ENCODE measurements around the gene TTC3. TPM values are rescaled to one million over a fixed set of nuclear protein-coding genes. Genes with fewer than 3 reads are reported as not detected.
A peak's percentile ranks its signal among the peaks of the same experiment; 100 is the strongest.
"Not testable (repeated sequence)": the region's sequence is repeated elsewhere in the genome, so short reads cannot be mapped to it uniquely, and the experiment has no call there.

Gene TTC3
- total RNA-seq, 2 experiments from 2014 or later, result 63.1 to 65.6 TPM

DNA sequence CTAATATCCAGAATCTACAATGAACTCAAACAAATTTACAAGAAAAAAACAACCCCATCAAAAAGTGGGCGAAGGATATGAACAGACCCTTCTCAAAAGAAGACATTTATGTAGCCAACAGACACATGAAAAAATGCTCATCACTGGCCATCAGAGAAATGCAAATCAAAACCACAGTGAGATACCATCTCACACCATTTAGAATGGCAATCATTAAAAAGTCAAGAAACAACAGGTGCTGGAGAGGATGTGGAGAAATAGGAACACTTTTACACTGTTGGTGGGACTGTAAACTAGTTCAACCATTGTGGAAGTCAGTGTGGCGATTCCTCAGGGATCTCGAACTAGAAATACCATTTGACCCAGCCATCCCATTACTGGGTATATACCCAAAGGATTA lies 41.2 kb downstream of the TTC3 start:
- H3K27ac Mint-ChIP-seq; H3K27me3 Mint-ChIP-seq; intact Hi-C loops (cut with micrococcal nuclease); H3K4me3 Mint-ChIP-seq; CTCF ChIA-PET; DNase-seq; POLR2A ChIA-PET; H3K36me3 Mint-ChIP-seq; H3K9me3 Mint-ChIP-seq: not testable (repeated sequence)
- peaks cover 13% of the 10 kb centered on the region for H3K4me1 Mint-ChIP-seq (ENCODE audit: low read depth)

DNA sequence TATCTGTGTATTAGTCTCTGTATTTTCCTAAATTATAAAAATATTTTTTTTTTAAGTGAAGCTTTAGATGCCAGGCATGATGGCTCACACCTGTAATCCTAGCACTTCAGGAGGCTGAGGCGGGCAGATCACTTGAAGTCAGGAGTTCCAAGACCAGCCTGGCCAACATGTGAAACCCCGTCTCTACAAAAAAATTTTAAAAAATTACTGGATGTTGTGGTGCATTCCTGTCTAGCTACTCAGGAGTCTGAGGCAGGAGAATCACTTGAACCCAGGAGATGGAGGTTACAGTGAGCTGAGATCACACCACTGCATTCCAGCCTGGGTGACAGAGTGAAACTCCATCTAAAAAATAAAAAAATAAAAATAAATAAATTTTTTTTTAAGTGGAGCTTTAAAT lies 43.4 kb downstream of the TTC3 start:
- H3K36me3 Mint-ChIP-seq; H3K27me3 Mint-ChIP-seq; POLR2A ChIA-PET; H3K9me3 Mint-ChIP-seq; H3K4me3 Mint-ChIP-seq; CTCF ChIA-PET; intact Hi-C loops (cut with micrococcal nuclease); H3K27ac Mint-ChIP-seq; DNase-seq: not testable (repeated sequence)
- peaks cover 21% of the 10 kb centered on the region for H3K4me1 Mint-ChIP-seq (ENCODE audit: low read depth)

- intact Hi-C loops (cut with micrococcal nuclease), result no loop called here
- Mint-ChIP-seq H3K36me3 (peaks cover 2% of the 10 kb centered on the region), H3K9me3 (peaks cover 2% of the 10 kb centered on the region)
Observed at GRCh38 chr21:37117204-37117603, 44.1 kb downstream of the TTC3 start.

DNA sequence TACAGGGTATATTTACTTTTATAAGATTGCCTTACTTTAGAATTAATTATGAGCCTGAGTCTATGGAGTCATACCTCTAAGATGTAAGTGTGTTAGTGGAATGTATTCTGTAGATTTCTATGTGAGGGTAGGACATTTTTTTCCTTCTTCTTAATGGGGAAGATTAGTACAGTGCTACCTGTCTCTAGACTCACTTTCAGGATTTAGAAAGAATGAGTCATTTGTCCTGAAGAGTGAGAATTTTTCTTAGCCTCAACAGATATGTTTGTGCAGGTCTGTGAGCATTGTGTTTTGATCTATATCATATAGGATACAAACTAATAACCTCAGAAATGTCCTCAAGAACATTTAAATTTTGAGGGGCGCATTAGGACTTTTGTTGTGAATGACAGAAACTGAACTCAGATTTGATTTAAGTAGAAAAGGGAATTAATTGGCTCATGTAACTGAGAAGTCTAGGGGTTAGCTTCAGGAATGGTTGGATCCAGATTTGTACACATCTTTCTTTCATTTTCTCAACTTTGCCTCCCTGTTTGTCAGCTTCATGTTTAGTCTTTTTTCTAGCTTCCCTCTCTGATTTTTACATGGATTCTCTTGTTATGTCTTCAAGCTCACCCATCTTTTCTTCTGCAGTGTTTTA lies 45.3 kb downstream of the TTC3 start:
- Mint-ChIP-seq H3K36me3 (peaks cover 2% of the 10 kb centered on the region), H3K27ac (no peak overlapping the region), H3K9me3 (peaks cover 2% of the 10 kb centered on the region), H3K27me3 (no peaks in the 10 kb centered on the region), H3K4me1 (ENCODE audit: low read depth) (peaks cover 21% of the 10 kb centered on the region), H3K4me3 (no peak overlapping the region)
- ChIA-PET CTCF (no interaction called here), POLR2A (no interaction called here)
- intact Hi-C loops (cut with micrococcal nuclease), result no loop called here
- DNase-seq, result no peak

More at GRCh38 chr21:37117204-37117603, 44.1 kb downstream of the TTC3 start:
- Mint-ChIP-seq H3K4me1 (ENCODE audit: low read depth) (peaks cover 21% of the 10 kb centered on the region), H3K27ac (no peak overlapping the region), H3K4me3 (no peak overlapping the region), H3K27me3 (no peaks in the 10 kb centered on the region)
- DNase-seq, result no peak
- ChIA-PET POLR2A (no interaction called here), CTCF (no interaction called here)

- Mint-ChIP-seq H3K4me3 (no peak overlapping the region), H3K36me3 (no peaks in the 10 kb centered on the region), H3K9me3 (no peaks in the 10 kb centered on the region), H3K27ac (peak overlapping the region; percentile 15), H3K4me1 (ENCODE audit: low read depth) (peaks cover 21% of the 10 kb centered on the region), H3K27me3 (no peaks in the 10 kb centered on the region)
- no peak for DNase-seq
- CTCF ChIA-PET, result no interaction called here
- intact Hi-C loops (cut with micrococcal nuclease), result no loop called here
- POLR2A ChIA-PET, result no interaction called here
Observed at GRCh38 chr21:37119421-37120218, 46.6 kb downstream of the TTC3 start.

DNA sequence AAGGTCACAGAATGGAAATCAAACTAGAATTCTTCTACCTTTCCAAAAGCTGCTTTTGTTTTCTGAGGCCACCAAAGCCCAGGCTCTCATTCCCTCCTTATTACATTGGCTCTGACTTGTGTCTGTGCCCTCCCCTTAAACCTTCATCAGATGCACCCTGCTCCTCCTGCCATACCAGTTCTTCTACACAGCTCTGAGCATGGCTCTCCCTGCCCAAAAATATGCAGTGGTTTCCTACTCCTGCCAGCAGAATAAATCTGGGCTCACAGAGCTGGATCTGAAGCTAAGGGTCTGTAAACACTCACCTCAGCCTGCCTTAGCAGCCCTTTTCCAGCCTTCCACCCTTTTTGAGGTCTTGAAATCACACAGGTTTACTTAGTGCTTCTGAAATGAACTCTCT lies 55.0 kb downstream of the TTC3 start:
- Mint-ChIP-seq H3K27ac (no peak overlapping the region), H3K9me3 (no peaks in the 10 kb centered on the region), H3K4me3 (no peak overlapping the region), H3K4me1 (ENCODE audit: low read depth) (no peaks in the 10 kb centered on the region), H3K27me3 (no peaks in the 10 kb centered on the region), H3K36me3 (peaks cover 32% of the 10 kb centered on the region)
- ChIA-PET POLR2A (no interaction called here), CTCF (no interaction called here)
- intact Hi-C loops (cut with micrococcal nuclease), result no loop called here
- no peak for DNase-seq

DNA sequence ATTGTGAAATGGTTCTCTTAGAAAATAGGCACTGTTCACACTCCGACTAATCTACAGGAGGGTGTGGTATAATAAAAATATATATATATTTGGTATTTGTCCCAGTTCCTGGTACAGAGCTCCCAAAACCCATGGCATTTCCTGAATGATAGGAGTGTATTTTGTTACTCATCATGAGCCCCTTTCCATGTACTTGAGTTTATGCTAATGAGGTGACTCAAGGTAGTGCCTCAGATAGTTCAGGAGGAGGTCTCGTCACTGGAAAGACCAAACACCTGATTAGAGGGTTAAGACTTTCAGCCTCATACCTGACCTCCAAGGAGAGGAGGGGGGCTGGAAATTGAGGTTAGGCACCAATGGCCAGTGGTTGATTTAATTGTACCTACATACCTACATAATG lies 57.9 kb downstream of the TTC3 start:
- POLR2A ChIA-PET, result no interaction called here
- no peak overlapping the region for H3K27ac Mint-ChIP-seq

DNA sequence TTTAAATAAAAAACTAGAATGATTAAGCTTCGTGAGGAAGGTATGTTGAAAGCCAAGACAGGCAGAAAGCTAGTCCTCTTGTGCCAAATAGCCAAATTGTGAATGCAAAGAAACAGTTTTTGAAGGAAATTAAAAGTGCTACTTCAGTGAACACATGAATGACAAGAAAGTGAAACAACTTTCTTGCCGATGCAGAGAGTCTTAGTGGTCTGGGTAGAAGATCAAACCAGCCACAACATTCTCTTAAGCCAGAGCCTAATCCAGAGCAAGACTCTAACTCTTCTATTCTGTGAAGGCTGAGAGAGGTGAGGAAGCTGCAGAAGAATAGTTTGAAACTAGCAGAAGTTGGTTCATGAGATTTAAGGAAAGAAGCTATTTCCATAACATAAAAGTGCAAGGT lies 63.2 kb downstream of the TTC3 start:
- Mint-ChIP-seq H3K27me3 (no peaks in the 10 kb centered on the region), H3K4me3 (no peak overlapping the region), H3K36me3 (peaks cover 50% of the 10 kb centered on the region), H3K9me3 (no peaks in the 10 kb centered on the region), H3K27ac (peak overlapping the region; percentile 33), H3K4me1 (ENCODE audit: low read depth) (peaks cover 15% of the 10 kb centered on the region)
- no peak for DNase-seq
- ChIA-PET CTCF (interaction anchor here (1.4 kb wide), 1 partner anchor 9 kb away, joined by 3 read pairs; no protein-coding TSS in a partner anchor), POLR2A (no interaction called here)
- intact Hi-C loops (cut with micrococcal nuclease), result no loop called here

More for the DNA sequence above, 57.9 kb downstream of the TTC3 start:
- Mint-ChIP-seq H3K36me3 (peaks cover 43% of the 10 kb centered on the region), H3K27me3 (no peaks in the 10 kb centered on the region), H3K9me3 (no peaks in the 10 kb centered on the region), H3K4me1 (ENCODE audit: low read depth) (peaks cover 7% of the 10 kb centered on the region), H3K4me3 (no peak overlapping the region)
- CTCF ChIA-PET, result no interaction called here
- intact Hi-C loops (cut with micrococcal nuclease), result no loop called here
- DNase-seq, result no peak

DNA sequence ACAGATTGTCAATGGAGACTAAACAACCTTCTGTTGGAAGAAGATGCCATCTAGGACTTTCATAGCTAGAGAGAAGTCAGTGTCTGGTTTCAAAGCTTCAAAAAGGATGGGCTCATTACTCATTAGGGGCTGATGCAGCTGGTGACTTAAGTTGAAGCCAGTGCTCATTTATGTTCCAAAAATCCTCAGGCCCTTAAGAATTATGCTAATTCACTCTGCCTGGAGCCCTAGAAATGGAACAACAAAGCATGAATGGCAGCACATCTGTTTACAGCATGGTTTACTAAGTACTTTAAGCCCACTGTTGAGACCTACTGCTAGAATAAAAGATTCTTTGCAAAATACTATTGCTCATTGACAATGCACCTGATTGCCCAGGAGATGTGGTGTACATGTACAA lies 63.7 kb downstream of the TTC3 start:
- no peaks in the 10 kb centered on the region for H3K27me3 Mint-ChIP-seq
- H3K36me3 Mint-ChIP-seq, result peaks cover 48% of the 10 kb centered on the region
- H3K4me3 Mint-ChIP-seq, result no peak overlapping the region
- no peaks in the 10 kb centered on the region for H3K9me3 Mint-ChIP-seq
- ChIA-PET CTCF (interaction anchor here (1.4 kb wide), 1 partner anchor 9 kb away, joined by 3 read pairs; no protein-coding TSS in a partner anchor), POLR2A (no interaction called here)
- intact Hi-C loops (cut with micrococcal nuclease), result no loop called here
- DNase-seq, result no peak
- H3K4me1 Mint-ChIP-seq (ENCODE audit: low read depth), result peaks cover 15% of the 10 kb centered on the region
- no peak overlapping the region for H3K27ac Mint-ChIP-seq

DNA sequence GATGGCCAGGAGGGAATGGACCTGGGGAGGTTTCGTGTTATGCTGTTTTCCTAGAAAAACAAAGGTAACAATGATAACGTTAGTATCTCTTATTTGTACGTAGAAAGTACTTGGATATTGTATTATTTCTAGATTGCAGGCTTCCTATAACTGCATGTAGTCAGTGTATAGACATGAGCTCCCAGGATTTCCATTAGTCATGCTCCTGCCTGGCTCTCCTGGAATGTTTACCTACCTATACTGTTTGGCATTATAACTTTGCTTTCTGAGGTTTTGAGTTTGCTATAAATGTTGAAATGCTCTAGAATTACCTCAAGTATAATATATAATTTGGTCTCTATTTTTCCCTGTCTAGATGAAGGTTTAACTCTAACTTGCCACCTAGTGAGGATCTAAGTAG lies 66.1 kb downstream of the TTC3 start:
- no peak overlapping the region for H3K4me3 Mint-ChIP-seq
- H3K27me3 Mint-ChIP-seq, result no peaks in the 10 kb centered on the region
- DNase-seq, result no peak
- POLR2A ChIA-PET, result no interaction called here
- H3K4me1 Mint-ChIP-seq (ENCODE audit: low read depth), result peaks cover 15% of the 10 kb centered on the region
- CTCF ChIA-PET, result no interaction called here
- H3K9me3 Mint-ChIP-seq, result no peaks in the 10 kb centered on the region
- intact Hi-C loops (cut with micrococcal nuclease), result no loop called here
- no peak overlapping the region for H3K27ac Mint-ChIP-seq
- H3K36me3 Mint-ChIP-seq, result peaks cover 51% of the 10 kb centered on the region

DNA sequence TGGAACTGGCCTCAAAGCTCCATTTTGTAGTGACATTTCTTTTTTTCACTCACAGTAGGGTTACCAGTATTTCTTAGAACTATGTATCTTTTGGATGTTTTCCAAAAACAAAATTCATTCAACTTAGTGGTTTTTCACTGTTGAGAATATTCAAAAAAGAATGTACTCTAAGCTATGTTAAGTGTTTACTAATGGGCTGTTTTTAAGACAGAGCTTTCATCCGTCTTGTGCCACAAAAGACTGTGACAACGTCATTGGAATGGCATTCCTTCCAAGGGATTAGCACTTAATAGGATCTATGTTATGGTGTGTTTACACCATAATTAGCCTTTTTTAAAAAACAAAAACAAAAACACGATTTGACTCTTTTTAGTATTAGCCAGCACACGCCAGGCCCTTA lies 66.8 kb downstream of the TTC3 start:
- Mint-ChIP-seq H3K27me3 (no peaks in the 10 kb centered on the region), H3K27ac (no peak overlapping the region), H3K36me3 (peaks cover 57% of the 10 kb centered on the region), H3K4me1 (ENCODE audit: low read depth) (peaks cover 15% of the 10 kb centered on the region), H3K9me3 (no peaks in the 10 kb centered on the region), H3K4me3 (no peak overlapping the region)
- CTCF ChIA-PET, result no interaction called here
- POLR2A ChIA-PET, result no interaction called here
- intact Hi-C loops (cut with micrococcal nuclease), result no loop called here
- no peak for DNase-seq

DNA sequence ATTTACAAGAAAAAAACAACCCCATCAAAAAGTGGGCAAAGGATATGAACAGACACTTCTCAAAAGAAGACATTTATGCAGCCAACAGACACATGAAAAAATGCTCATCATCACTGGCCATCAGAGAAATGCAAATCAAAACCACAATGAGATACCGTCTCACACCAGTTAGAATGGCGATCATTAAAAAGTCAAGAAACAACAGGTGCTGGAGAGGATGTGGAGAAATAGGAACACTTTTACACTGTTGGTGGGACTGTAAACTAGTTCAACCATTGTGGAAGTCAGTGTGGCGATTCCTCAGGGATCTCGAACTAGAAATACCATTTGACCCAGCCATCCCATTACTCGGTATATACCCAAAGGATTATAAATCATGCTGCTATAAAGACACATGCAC lies 70.3 kb downstream of the TTC3 start:
- H3K27ac Mint-ChIP-seq; CTCF ChIA-PET; H3K27me3 Mint-ChIP-seq; H3K9me3 Mint-ChIP-seq; H3K4me1 Mint-ChIP-seq (ENCODE audit: low read depth); intact Hi-C loops (cut with micrococcal nuclease); H3K4me3 Mint-ChIP-seq; POLR2A ChIA-PET; DNase-seq: not testable (repeated sequence)
- H3K36me3 Mint-ChIP-seq, result peaks cover 51% of the 10 kb centered on the region

DNA sequence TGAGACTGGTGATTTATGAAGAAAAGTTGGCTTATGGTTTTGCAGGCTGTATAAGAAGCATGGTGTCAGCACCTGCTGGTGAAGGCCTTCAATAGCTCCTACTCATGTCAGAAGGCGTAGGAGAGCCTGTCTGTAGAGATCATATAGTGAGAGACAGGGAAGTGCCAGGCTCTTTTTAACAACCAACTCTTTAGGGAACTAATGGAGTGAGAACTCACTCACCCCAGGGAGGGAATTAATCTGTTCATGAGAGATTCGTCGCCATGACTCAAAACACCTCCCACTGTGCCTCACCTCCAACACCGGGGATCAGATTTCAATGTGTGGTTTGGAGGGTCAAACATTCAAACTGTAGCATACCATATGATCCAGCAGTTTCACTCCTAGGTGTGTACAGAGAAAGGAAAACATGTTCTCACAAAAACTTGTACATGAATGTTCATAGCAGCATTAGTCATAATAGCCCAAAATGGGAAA lies 72.6 kb downstream of the TTC3 start:
- ChIA-PET POLR2A (no interaction called here), CTCF (interaction anchor here (0.8 kb wide), 1 partner anchor 9 kb away, joined by 3 read pairs; no protein-coding TSS in a partner anchor)
- intact Hi-C loops (cut with micrococcal nuclease), result no loop called here
- H3K27ac Mint-ChIP-seq, result no peak overlapping the region
- H3K9me3 Mint-ChIP-seq, result no peaks in the 10 kb centered on the region
- H3K4me1 Mint-ChIP-seq (ENCODE audit: low read depth), result no peaks in the 10 kb centered on the region
- peaks cover 55% of the 10 kb centered on the region for H3K36me3 Mint-ChIP-seq
- H3K4me3 Mint-ChIP-seq, result no peak overlapping the region
- H3K27me3 Mint-ChIP-seq, result no peaks in the 10 kb centered on the region
- no peak for DNase-seq
